ENCODE data around the gene SEMA3D.

GRCh38 chr7:84946549-84946948 is 240.3 kb downstream of the SEMA3D start:
- TF ChIP-seq, protein P1, sequence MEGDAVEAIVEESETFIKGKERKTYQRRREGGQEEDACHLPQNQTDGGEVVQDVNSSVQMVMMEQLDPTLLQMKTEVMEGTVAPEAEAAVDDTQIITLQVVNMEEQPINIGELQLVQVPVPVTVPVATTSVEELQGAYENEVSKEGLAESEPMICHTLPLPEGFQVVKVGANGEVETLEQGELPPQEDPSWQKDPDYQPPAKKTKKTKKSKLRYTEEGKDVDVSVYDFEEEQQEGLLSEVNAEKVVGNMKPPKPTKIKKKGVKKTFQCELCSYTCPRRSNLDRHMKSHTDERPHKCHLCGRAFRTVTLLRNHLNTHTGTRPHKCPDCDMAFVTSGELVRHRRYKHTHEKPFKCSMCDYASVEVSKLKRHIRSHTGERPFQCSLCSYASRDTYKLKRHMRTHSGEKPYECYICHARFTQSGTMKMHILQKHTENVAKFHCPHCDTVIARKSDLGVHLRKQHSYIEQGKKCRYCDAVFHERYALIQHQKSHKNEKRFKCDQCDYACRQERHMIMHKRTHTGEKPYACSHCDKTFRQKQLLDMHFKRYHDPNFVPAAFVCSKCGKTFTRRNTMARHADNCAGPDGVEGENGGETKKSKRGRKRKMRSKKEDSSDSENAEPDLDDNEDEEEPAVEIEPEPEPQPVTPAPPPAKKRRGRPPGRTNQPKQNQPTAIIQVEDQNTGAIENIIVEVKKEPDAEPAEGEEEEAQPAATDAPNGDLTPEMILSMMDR (IDR thresholded peaks at IDR 0.05; ENCODE audit: low read depth, low read length), result no peak
- TF ChIP-seq POLR2A (IDR thresholded peaks at IDR 0.05; ENCODE audit: extremely low read depth, insufficient read length) (no peak), MAX (IDR thresholded peaks at IDR 0.05; ENCODE audit: low read depth, low read length) (no peak)
